T1000 (cell line): ENCODE results near the gene LCP1.
A peak's percentile ranks its signal among the peaks of the same experiment; 100 is the strongest.
"Not testable (repeated sequence)": the region's sequence is repeated elsewhere in the genome, so short reads cannot be mapped to it uniquely, and the experiment has no call there.

Experiments
- DNase-seq: peaks from one replicate; lab custom pipeline; 2025; ENCODE audit warnings: mixed read lengths; lab: John Stamatoyannopoulos, UW

LCP1 gene, protein sequence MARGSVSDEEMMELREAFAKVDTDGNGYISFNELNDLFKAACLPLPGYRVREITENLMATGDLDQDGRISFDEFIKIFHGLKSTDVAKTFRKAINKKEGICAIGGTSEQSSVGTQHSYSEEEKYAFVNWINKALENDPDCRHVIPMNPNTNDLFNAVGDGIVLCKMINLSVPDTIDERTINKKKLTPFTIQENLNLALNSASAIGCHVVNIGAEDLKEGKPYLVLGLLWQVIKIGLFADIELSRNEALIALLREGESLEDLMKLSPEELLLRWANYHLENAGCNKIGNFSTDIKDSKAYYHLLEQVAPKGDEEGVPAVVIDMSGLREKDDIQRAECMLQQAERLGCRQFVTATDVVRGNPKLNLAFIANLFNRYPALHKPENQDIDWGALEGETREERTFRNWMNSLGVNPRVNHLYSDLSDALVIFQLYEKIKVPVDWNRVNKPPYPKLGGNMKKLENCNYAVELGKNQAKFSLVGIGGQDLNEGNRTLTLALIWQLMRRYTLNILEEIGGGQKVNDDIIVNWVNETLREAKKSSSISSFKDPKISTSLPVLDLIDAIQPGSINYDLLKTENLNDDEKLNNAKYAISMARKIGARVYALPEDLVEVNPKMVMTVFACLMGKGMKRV

DNA sequence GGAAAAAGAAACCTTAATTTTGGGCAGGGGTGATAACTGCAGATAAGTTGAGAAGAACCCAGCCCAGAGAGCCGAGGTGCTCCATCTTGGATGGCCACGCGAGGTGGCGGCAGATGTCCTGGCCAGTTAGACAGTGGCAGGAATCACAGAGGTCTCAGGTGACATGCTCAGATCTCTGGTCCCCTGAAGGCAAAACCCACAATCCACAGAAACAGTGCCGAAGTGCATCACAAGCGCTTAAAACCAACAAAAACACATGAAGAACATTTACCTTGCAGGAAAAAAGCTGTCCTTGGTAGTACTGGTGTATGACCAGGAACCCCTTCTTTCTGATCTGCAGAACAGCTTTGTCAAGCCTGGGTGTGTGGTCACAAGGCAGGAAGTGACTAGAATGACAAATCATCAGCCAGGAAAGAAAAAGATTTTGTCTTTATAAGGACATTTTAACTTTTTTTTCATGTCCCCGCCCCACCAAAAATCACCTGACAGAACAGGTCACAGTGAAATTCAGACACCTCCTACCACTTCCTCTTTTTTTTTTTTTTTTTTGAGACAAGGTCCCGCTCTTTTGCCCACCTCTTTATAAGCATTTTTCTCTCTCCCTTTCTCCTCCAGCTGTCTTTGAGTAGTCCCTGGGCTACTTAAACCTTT, at the start of gene LCP1:
LCP1 (minus strand) TSS at position 338 of the 651 bp plus-strand sequence. CDS start 22,515 bp downstream, outside the sequence.
- no peak for DNase-seq

DNA sequence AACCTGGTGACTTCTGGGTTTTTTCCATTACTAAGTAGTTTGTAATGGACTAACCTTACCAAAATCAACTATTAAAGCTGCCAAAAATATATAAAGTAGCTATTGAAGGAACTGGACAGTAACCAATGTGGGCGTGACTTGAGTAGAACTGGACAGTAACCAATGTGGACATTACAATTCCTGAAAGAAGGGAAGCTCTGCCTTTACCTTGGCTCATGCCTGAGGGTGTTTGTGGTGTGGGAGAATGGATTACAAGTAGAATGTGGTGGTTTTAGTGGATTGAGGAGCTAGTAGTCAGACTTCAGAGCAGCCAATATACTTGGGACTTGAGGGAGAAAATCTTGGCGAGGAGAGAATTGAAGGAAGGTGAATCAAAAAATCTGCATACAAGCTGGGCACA, 47.3 kb upstream of the LCP1 start:
- DNase-seq: no peak

DNA sequence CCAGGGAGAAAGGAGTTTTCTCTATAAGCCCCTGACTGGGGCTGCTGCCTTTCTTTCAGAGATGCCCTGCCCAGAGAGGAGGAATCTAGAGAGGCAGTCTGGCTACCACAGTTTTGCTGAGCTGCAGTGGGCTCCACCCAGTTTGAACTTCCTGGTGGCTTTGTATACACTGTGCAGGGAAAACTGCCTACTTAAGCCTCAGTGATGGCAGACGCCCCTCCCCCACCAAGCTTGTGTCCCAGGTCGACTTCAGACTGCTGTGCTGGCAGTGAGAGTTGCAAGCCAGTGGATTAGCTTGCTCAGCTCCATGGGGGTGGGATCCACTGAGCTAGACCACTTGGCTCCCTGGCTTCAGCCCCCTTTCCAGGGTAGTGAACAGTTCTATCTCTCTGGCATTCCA, 38.3 kb upstream of the LCP1 start:
- not testable (repeated sequence) for DNase-seq

DNA sequence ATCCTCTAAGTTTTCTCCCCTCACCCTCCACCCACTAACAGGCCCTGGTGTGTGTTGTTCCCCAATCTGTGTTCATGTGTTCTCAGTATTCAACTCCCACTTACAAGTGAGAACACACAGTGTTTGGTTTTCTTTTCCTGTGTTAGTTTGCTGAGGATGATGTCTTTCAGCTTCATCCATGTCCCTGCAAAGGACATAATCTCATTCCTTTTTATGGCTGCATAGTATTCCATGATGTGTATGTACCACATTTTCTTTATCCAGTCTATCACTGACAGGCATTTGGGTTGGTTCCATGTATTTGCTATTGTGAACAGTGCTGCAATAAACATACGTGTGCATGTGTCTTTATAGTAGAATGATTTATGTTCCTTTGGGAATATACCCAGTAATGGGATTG, 32.8 kb upstream of the LCP1 start:
- DNase-seq: not testable (repeated sequence)

DNA sequence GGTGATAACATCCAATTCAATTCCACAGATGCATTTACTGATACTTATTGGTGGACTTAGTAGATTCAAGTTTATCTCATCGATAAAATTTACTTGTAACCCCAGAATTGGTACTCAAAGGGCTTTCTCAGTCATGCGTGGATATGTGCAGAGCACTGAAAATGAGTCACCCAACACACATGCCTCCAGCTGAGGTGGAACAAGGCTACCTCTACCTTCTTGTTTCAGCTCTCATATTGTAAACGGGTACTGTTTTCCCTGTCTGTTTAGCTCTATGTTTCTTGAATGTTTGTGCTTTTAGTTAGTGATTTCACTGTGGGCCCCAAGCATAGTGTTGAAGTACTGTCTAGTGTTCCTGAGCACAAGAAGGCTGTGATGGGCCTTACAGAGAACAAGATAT, 31.3 kb upstream of the LCP1 start:
- no peak for DNase-seq

DNA sequence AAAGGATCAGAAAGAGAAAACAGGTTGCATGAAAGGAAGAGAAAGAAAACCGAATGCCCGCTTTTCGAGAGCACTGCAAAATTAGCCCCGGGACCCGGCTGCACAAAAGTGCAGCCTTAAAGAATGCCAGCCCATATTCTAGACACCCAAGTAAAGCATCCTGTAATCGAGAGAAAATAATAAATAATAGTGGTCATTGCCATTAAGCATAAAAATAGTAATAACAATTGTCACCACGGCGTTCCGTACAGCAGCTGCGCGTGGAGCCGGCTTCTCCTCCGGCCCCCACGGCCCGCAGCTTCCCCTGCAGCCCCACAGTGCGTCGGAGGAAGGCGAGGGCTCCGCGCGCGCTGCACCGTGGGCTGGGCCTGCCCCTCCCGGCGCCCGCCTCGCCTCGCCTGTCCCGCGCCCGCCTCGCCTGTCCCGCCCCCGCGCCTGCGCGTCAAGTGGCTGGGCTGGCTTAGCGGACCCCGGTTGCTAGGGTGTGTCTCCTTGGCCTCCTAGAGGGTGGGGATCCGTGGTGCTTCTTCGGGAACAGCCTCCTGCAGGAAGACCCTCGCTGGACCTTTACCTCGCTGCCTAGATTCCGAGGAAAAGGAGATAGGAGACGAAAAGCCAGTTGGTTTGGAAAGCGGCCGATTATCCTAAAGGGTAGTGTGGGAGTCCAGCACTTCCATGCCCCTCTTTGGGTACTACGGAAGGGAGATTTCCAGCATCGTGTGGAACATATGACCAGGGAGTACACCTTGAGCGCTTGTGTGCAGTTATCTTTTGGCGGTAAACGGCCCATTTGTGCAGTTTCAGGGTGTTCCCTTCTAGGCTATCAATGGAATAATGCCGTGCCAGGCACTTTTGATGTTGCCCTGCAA, 29.7 kb upstream of the LCP1 start, which contains the start of gene LRRC63:
LRRC63 (plus strand) TSS at position 446 of the 869 bp plus-strand sequence. CDS start 1,107 bp downstream, outside the sequence.
- DNase-seq: peak; percentile 1

DNA sequence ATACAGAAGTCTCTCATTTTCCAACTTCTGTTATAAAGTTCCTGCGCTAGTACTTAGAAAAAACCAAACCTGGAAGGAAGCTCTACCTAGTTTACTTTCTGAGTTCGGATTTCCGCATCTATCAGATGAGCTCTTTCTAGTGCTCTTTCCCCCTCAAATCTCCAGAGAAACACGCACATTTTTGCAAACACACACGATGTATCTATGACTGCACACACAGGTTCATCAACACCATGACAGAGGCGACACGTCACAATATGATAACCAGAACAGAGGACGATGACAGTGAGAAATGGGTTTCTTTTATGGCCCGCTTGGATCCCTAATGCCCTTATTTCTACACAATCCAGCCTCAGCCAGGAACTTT, 29.1 kb upstream of the LCP1 start:
- DNase-seq: no peak

DNA sequence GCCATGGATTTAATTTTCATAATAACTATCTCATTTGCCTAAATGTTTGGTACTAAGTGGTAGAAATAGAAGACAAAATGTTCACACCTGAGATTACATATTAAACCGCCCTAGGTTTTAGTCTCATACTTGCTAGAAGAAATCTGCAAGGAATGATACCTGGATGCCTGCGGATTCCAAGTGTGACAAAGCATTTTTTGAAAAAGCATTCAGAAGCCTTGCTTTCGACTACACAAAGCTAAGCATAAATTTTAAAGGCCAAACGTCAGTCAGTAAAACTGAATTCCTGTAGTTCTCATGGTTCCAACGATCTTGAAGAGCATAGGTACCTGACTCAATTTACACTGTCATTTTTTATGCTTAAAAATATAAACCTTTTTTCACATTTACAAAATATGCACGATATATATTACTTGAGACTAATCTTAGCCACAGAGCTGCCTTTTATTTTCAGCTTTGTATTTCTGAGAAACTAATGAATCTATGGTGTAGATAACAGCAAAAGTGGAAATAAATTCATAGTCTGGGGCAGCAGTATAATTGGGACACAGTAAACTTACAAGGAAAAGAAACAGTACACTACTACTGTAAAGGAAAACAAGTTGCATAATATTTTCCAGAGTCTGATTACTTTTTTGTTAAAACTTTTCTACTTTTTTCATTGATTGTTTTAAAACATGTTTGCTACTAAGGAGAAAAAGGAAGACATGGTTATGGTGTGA, 28.5 kb upstream of the LCP1 start:
- no peak for DNase-seq

DNA sequence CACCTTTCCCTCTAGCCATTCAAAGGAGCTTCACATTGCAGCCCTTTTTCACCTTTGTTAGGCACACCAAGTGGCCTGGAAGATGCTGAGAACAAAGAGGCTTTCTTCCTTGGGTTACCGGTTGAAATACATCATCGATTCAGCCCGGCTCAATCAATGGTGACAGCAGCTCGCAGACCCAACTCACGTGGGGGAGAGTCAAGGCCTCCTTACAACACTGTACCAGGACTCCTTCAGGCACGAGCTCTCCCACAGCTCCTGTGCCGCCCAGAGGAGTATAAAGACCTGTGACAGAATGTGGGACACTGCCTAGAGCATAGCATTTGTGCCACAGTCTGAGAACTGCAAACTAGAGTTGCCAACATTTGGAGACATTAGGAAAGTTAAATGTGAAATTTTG, 25.9 kb upstream of the LCP1 start:
- no peak for DNase-seq

DNA sequence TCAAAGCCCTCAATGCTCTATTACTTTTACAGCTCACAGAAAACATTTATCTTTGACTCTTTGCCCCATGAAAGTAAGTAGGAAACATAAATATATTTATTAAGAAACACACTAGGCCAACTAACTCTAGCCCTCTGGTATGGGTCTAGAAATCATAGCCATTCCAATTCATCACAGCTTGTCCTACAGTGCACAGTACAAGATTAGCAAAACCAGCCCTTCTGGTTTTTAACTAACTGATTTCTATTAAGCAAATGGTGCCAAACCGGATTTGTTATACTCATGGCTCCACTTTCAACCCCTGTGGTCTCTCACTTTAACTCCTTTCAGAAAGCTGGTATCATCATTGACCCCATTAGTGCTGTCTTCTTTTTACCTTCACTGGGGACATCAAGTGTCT, 24.2 kb upstream of the LCP1 start:
- DNase-seq: no peak

DNA sequence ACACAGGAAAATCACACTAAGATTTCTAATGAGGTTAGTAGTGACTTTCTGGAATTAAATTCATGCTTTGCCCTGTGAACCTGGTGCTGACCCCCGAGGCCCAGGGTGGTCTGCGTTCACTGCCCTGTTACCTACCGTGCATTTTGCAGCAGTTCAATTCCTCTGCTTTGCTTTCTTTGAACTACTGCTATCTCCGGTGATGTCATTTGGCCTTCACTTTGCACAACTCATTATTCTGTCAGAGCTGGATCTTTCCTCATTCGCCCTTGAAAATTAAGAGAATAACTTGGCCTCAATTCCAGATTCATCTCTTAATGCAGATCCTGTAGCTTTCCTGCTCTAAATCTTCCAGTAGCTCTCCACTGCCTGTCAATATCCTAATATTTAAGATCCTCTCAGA, 21.0 kb upstream of the LCP1 start:
- DNase-seq: no peak

DNA sequence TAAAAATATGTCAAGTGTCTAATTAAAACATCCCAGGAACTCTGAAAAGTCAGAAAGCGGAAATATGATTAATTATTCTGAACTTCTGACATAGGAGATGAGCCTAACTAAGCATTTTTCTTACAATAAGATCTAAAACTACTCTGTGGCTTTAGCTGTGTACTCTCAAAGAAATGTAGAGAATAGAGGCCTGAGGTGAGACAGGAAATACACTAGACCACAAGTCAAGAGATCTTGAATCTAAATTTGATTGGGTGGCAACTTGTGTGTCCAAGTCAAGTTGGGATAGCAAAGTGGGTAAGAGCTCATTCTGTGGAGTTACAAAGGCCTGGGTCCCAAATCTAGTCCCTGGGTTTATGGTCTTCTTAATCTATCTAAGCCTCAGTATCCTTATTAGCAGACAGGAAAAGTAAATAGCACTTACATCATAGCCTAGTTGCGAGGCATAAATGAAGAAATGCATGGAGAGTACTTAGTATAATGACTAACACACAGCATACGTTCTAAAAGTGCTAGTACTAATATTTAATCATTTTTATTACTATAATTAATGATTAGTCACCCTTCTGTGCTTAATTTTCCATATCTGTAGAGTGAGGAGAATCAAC, 20.3 kb upstream of the LCP1 start:
- no peak for DNase-seq

DNA sequence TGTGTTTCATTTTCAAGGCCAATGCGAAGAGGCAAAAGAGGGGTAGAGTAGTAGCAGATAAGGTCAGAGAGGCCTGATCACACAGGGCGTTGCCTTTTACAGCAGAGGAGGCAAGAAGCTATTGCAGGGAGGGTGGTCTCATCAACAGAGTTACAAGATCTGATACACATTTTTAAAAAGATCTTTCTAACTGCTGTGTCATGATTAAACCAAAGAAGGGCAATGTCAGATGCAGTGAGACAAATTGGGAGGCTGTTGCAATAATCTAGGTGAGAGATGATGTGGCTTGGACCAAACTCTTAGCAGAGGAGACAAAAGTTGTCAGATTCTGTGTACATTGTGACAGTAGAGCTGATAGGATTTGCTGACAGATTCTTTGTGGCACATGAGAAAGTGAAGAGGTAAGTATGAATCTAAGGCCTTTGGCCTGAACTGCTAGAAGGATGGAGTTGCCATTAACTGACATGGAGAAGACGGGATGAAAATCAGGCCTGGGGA, 16.8 kb upstream of the LCP1 start:
- DNase-seq: no peak

DNA sequence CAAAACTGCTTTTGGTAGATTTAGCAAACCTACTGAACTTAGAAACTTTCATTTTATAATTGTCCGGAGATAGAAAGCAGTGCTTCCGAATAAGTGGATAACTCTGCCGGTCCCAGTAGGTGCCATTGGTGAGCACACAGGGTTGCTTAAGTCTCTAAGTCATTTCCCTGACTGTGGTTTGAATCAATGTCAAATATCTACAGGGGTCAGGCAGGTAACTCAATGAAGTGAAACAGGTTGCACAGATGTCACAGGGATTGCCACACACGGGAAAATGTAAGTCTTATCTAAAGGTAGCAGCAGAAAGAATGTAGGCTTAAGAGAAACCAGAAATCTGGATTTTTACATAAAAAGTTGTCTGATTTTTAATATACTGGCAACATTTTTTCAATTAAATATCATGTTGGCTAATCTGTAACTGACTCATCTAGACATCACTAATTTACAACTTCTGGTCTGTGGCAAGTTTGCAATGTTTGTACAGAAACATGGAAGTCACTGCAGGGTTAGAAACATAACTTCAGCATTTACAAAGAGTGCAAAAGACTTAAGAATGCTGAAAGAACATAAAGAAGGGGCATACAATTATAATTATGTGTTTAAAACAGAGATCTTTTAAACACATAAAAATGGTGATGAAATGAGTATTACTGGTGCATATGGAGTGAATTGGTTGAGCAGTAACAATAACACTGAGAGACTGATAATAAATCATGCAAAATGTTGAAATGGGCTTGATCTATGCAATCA, 15.5 kb upstream of the LCP1 start:
- no peak for DNase-seq

DNA sequence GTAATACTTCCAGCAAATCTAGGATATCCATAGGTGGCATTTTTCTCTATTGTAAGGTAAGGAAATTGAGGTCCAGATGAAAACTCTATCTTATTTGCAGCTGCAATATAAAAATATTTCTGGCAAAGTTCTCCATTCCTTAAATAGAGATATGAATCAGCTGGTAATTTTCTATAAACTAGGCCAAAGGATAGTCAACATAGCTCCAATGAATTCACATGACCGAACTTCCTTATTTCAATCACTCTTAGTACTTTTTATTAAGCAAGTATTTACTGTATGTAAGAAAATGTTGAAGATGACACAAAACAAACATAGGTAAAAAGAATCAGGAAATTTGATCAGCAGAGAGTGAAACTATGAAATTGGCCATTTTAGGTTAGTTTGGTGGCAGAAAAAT, 13.0 kb upstream of the LCP1 start:
- no peak for DNase-seq

DNA sequence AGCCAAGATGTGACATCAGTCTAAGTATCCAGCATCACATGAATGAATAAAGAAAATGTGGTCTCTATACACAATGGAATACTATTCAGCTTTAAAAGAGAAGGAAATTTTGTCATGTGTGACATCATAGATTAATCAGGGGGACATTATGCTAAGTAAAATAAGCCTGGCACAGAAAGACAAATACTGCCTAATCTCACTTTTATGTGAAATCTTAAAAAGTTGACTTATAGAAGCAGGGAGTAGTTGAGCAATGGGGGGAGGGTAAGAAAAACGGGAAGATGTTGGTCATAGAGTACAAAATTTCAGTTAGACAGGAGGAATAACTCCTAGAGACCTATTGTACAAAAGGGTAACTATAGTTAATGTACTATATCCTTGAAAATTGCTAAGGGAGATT, 10.4 kb upstream of the LCP1 start:
- no peak for DNase-seq

DNA sequence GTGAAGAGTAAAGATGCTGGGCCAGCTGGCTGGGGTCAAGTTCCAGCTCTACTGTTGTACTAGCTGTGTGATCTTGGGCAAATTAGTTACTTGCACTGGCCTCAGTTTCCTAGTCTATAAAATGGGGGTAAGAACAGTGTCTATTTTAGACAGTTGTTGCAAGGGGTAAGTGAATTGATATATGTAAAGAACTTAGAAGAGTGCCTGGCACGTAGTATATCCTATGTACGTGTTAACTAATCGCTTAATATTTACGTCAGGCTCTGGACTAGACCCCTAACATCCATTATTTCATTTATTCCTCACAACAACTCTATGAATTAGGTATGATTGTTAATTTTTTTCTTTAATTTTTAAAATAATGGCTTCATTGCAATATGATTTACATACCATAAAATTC, 3.7 kb upstream of the LCP1 start:
- DNase-seq: no peak

DNA sequence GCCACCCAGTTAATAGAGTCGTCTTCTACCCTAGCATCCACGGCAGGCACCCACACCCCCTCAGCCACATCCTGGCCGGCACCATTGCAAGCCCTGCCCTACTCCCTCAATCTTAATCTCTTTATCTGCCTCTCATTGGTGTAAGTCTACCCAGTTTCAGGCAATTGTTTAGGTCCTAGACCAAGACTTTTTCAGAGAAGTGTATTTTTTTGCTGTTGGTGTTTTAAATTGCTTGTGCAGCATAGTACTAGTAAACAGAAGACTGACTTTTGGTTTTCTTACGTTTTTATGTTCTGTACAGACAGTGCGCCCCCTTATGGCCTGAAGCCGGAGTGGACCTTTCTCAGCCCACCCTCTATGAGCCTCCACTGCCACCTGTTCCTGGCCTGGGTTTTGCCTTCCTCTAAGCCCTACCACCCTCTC, 2.3 kb upstream of the LCP1 start:
- no peak for DNase-seq

DNA sequence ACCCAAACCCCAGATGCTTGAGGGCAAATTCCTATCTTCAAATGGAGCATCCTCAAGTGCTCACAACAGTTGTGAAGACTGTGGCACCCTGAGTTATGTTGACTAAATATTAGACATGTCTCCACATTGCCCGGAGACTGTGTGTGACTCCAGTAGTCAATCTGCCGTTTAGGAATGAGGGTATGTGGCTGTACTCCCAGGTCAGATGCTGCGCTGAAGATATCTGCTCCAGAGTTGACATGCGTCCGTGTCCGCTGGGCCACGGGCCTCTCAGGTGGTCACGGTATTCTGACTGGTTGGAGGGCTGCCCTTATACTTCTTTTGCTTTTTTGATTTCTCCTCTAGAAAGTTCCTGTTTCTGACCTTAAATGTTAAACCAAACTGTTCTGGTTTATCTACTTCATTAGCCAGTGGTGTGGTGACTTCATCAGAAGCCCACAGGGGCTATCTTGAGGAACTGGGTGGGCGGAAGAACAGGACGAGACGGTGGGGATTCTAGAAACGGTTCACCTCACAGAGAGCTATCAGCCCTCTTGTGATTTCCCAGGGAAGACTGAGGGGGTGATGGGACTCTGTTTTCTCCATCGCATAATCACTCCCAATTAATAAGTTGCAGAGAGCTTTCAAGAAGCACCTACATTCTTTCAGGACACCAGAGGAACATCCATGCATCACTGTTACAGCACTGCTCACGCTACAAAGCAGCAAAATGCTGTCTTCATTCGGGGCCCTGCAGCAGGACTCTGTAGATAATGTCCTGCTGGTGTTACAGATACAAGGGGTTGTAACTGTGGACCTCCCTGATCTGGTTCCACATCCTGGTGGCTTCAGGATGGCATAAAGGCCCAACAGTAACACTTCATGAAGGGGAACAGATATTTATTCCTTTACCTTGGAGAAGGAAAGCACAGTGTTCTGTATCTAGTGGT, 1.3 kb upstream of the LCP1 start:
- no peak for DNase-seq
